Mesenchymal stem cell (in vitro differentiated cells and primary cell): ENCODE data around the gene PLXND1.

Source experiments
- DNase-seq: peaks from one replicate; pipeline ENCODE4 v3.0.0-alpha.2; 2013
- H2AFZ ChIP-seq: one replicate; pipeline ENCODE4 v1.6.1; 2013; ENCODE audit warnings: low read depth, mild to moderate bottlenecking, control low read depth, inconsistent platforms, low read length, moderate library complexity
- H2AK5ac ChIP-seq: 2 replicates; pipeline ENCODE4 v1.6.1; 2013; ENCODE audit warnings: low read length, moderate library complexity, mild to moderate bottlenecking, inconsistent platforms; ENCODE audit not compliant: severe bottlenecking
- H2BK120ac ChIP-seq: one replicate; pipeline ENCODE4 v1.6.1; 2013; ENCODE audit warnings: low read depth, mild to moderate bottlenecking, inconsistent platforms, low read length, moderate library complexity
- H2BK12ac ChIP-seq, 2 experiments: one replicate each; pipeline ENCODE4 v1.6.1; 2013; ENCODE audit warnings: inconsistent platforms in 2 of 2, low read length in 2 of 2, mild to moderate bottlenecking in 2 of 2, moderate library complexity in 2 of 2, control low read depth in 1 of 2
- H2BK15ac ChIP-seq: one replicate; pipeline ENCODE4 v1.6.1; 2013; ENCODE audit warnings: mild to moderate bottlenecking, low read depth, inconsistent platforms; ENCODE audit not compliant: poor library complexity, severe bottlenecking
- H2BK5ac ChIP-seq: 2 replicates; pipeline ENCODE4 v1.6.1; 2013; ENCODE audit warnings: low read depth, mild to moderate bottlenecking, low read length, control low read depth, inconsistent platforms; ENCODE audit not compliant: poor library complexity, severe bottlenecking
- H3K14ac ChIP-seq, 2 experiments: one replicate each; pipeline ENCODE4 v1.6.1; 2013; ENCODE audit warnings: inconsistent platforms in 2 of 2, low read length in 2 of 2, control low read depth in 1 of 2, mild to moderate bottlenecking in 1 of 2, moderate library complexity in 1 of 2
- H3K18ac ChIP-seq, 2 experiments: one replicate each; pipeline ENCODE4 v1.6.1; 2013; ENCODE audit warnings: inconsistent platforms in 2 of 2, low read length in 2 of 2, control low read depth in 1 of 2, low read depth in 1 of 2, mild to moderate bottlenecking in 1 of 2
- H3K23ac ChIP-seq, 2 experiments: one replicate each; pipeline ENCODE4 v1.6.1; 2013; ENCODE audit warnings: inconsistent platforms in 2 of 2, low read length in 2 of 2, mild to moderate bottlenecking in 2 of 2, moderate library complexity in 2 of 2, control low read depth in 1 of 2
- H3K27ac ChIP-seq: 2 replicates; pipeline ENCODE4 v1.5.1; 2013; ENCODE audit warnings: mild to moderate bottlenecking, moderate library complexity, low read length, control low read depth, inconsistent platforms; ENCODE audit not compliant: poor library complexity, severe bottlenecking
- H3K27me3 ChIP-seq, 2 experiments: 2 replicates each; pipeline versions ENCODE4 v1.6.1 to v1.7.0; 2013; ENCODE audit warnings: low read length in 2 of 2, mild to moderate bottlenecking in 2 of 2, moderate library complexity in 2 of 2, control low read depth in 1 of 2, inconsistent platforms in 1 of 2; ENCODE audit not compliant: control insufficient read depth in 1 of 2, insufficient read depth in 1 of 2
- H3K36me3 ChIP-seq, 2 experiments: 2 replicates each; pipeline versions ENCODE4 v1.6.1 to v1.7.0; 2013; ENCODE audit warnings: low read length in 2 of 2, control low read depth in 1 of 2, inconsistent platforms in 1 of 2, low read depth in 1 of 2, mild to moderate bottlenecking in 1 of 2; ENCODE audit not compliant: insufficient read depth in 2 of 2, control insufficient read depth in 1 of 2
- H3K4ac ChIP-seq, 2 experiments: one replicate each; pipeline ENCODE4 v1.6.1; 2013; ENCODE audit warnings: inconsistent platforms in 2 of 2, low read length in 2 of 2, mild to moderate bottlenecking in 2 of 2, moderate library complexity in 2 of 2, control low read depth in 1 of 2, low read depth in 1 of 2
- H3K4me1 ChIP-seq: 2 replicates; pipeline ENCODE4 v1.6.1; 2013; ENCODE audit warnings: low read depth, low read length, control low read depth; ENCODE audit not compliant: control insufficient read depth, insufficient read depth
- H3K4me2 ChIP-seq: 2 replicates; pipeline ENCODE4 v1.6.1; 2013; ENCODE audit warnings: low read length, mild to moderate bottlenecking, inconsistent platforms; ENCODE audit not compliant: poor library complexity, severe bottlenecking
- H3K4me3 ChIP-seq, 2 experiments: 2 replicates each; pipeline versions ENCODE4 v1.5.1 to v1.7.0; 2013; ENCODE audit warnings: low read length in 2 of 2, mild to moderate bottlenecking in 2 of 2, control low read depth in 1 of 2, low read depth in 1 of 2; ENCODE audit not compliant: insufficient read depth in 1 of 2
- H3K79me1 ChIP-seq: replicated peaks from 2 replicates; pipeline ENCODE4 v1.6.1; 2013; ENCODE audit warnings: mild to moderate bottlenecking, control low read depth, low read length, inconsistent platforms; ENCODE audit not compliant: poor library complexity, severe bottlenecking
- H3K9ac ChIP-seq: 2 replicates; pipeline ENCODE4 v1.7.0; 2013; ENCODE audit warnings: mild to moderate bottlenecking, low read length, moderate library complexity
- H3K9me3 ChIP-seq: 2 replicates; pipeline ENCODE4 v1.7.0; 2013; ENCODE audit warnings: mild to moderate bottlenecking, low read length; ENCODE audit not compliant: control insufficient read depth
- H4K8ac ChIP-seq: one replicate; pipeline ENCODE4 v1.6.1; 2013; ENCODE audit warnings: inconsistent platforms, mild to moderate bottlenecking, low read length, moderate library complexity
- H4K91ac ChIP-seq: one replicate; pipeline ENCODE4 v1.6.1; 2013; ENCODE audit warnings: mild to moderate bottlenecking, low read length, inconsistent platforms
- WGBS: methylation state at CpG from one replicate; pipeline ENCODE4 v1.1.7; 2013; ENCODE audit warnings: mixed read lengths; 5-methylcytosine and 5-hydroxymethylcytosine counted together

The PLXND1 gene

DNA sequence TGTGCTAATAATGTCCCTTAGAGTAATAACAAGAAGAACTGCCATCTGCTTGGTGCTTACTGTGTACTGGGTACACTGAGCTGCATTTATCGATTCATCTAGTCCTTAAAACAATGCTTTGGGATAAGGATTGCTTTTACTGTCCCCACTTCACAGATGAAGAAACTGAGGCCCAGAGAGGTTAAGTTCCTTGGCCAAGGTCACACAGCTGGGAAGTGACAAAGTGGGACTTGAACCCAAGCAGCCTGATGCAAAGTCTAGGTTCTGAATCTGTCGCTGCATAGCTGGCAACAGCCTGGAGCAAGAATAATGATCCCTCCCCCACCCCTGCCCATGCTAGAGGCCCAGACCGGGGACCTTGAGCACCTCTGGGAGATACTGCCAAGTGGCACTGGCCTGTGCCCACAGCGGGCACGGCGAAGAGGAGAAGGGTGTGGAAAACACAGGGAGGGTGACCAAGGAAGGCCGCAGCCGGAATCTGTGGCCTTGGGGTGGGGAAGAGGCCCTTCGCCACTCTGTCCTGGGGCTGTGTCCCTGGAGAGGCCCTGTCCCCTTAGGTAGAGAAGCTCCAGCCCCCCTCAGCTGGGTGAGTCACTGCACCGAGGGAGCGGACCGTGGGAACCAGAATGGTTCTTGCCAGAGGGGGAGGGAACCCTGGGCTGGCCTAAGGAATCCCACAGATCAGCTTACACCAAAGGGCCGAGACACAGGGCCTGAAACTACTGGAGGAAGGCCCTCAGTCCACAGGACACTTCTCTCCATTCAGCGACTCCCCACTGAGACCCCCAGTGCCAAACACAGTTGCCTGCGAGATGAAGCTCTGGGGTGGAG is 3.5 kb downstream of the PLXND1 start:
- Histone ChIP-seq H3K18ac (peak overlapping the region; percentile 87 to 93), H2BK5ac (no peak overlapping the region), H2AK5ac (peak overlapping the region; percentile 66), H3K9ac (peak overlapping the region; percentile 74), H4K91ac (peak overlapping the region; percentile 94), H2BK15ac (peak overlapping the region; percentile 90), H3K79me1 (no peaks in the 10 kb centered on the region), H2BK12ac (peak overlapping the region; percentile 91 to 99), H3K36me3 (peaks cover 0 to 21% of the 10 kb centered on the region in 2 experiments), H4K8ac (peak overlapping the region; percentile 84), H2BK120ac (peak overlapping the region; percentile 86), H2AFZ (no peak overlapping the region), H3K4me1 (peaks cover 76% of the 10 kb centered on the region), H3K14ac (peak overlapping the region in 1 of 2 experiments; percentile 64), H3K4me2 (peak overlapping the region; percentile 78), H3K4ac (peak overlapping the region; percentile 84 to 97), H3K27ac (peak overlapping the region; percentile 38), H3K27me3 (no peaks in the 10 kb centered on the region), H3K9me3 (no peaks in the 10 kb centered on the region), H3K23ac (no peak overlapping the region), H3K4me3 (peak overlapping the region in 1 of 2 experiments; percentile 85)
- WGBS, result 34% methylated on average over 13 of the region's 15 CpGs
- DNase-seq, result peak; percentile 99

- Histone ChIP-seq H2AFZ (no peak overlapping the region), H3K23ac (peak overlapping the region in 1 of 2 experiments; percentile 75), H3K9me3 (no peaks in the 10 kb centered on the region), H2BK15ac (peak overlapping the region; percentile 32), H3K27me3 (no peaks in the 10 kb centered on the region), H3K4ac (peak overlapping the region; percentile 20 to 43), H3K27ac (no peak overlapping the region), H3K36me3 (peaks cover 0 to 24% of the 10 kb centered on the region in 2 experiments), H3K4me3 (peak overlapping the region in 1 of 2 experiments; percentile 85), H4K91ac (peak overlapping the region; percentile 7), H2AK5ac (peak overlapping the region; percentile 90), H3K4me2 (no peak overlapping the region), H2BK5ac (no peak overlapping the region), H3K18ac (peak overlapping the region; percentile 17 to 82), H3K9ac (peak overlapping the region; percentile 74), H3K14ac (peak overlapping the region in 1 of 2 experiments; percentile 91), H2BK120ac (peak overlapping the region; percentile 3), H2BK12ac (peak overlapping the region; percentile 44 to 99), H3K79me1 (no peaks in the 10 kb centered on the region), H4K8ac (peak overlapping the region; percentile 47), H3K4me1 (peaks cover 76% of the 10 kb centered on the region)
- no peak for DNase-seq
- WGBS, result 82% methylated on average over 11 of the region's 11 CpGs
Observed at GRCh38 chr3:129602309-129602708, 4.2 kb downstream of the PLXND1 start.

DNA sequence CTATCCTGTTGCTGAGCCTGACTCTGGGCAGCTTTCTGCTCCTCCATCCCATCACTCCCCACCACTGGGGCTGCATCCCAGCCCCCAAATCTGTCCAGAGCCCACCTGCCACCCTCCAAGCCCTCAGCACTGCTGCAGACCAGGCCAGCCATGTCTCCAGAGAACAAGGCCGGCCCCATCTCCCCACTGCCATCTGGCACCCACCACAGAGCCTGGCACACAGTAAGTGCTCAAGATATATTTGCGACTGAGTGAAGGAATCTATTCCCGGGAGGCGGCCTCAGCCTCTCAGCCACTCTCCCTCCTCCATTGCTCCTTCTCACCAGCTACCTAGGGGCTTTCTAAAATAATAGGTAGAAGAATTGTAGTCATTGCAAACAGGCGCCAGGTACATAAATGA is 4.8 kb downstream of the PLXND1 start:
- no peak overlapping the region for H3K4ac ChIP-seq

DNA sequence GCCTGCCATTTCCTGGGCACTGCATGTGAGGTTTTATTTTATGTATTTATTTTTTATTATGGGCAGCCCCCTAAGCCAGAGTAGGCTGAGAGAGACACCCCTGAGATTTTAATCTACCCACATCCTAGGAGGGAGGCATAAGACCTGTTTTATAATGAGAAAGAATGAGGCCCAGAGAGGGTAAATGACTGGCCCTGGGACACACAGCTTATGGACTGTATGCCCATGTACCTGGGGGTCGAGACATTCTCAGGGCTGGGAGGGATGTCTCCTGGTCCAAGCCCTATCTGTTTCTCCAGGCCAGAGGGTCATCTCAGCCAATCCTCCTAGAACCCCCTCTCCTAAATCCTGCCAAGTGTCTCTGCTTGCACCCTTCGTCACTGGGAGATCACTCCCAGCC is 6.1 kb downstream of the PLXND1 start:
- H2BK12ac ChIP-seq, result peak overlapping the region in 1 of 2 experiments; percentile 82
- H3K4ac ChIP-seq, result no peak overlapping the region
- H3K4me1 ChIP-seq, result peaks cover 84% of the 10 kb centered on the region
- H3K23ac ChIP-seq, result no peak overlapping the region
- H3K4me2 ChIP-seq, result no peak overlapping the region
- DNase-seq, result no peak
- H3K27me3 ChIP-seq, result no peaks in the 10 kb centered on the region
- H4K91ac ChIP-seq, result no peak overlapping the region
- H4K8ac ChIP-seq, result no peak overlapping the region
- no peak overlapping the region for H3K4me3 ChIP-seq
- H3K27ac ChIP-seq, result peak overlapping the region; percentile 81
- H2BK120ac ChIP-seq, result peak overlapping the region; percentile 50
- no peak overlapping the region for H2AFZ ChIP-seq
- H2BK5ac ChIP-seq, result no peak overlapping the region
- peak overlapping the region; percentile 75 for H2AK5ac ChIP-seq
- peak overlapping the region in 1 of 2 experiments; percentile 97 for H3K18ac ChIP-seq
- H3K79me1 ChIP-seq, result no peaks in the 10 kb centered on the region
- H3K36me3 ChIP-seq, result peaks cover 0 to 28% of the 10 kb centered on the region in 2 experiments
- H3K9ac ChIP-seq, result peak overlapping the region; percentile 66
- H3K9me3 ChIP-seq, result no peaks in the 10 kb centered on the region
- H2BK15ac ChIP-seq, result peak overlapping the region; percentile 75
- 94% methylated on average over 2 of the region's 2 CpGs for WGBS
- H3K14ac ChIP-seq, result peak overlapping the region in 1 of 2 experiments; percentile 44

More for the DNA sequence above, 4.8 kb downstream of the PLXND1 start:
- H3K4me2 ChIP-seq, result no peak overlapping the region
- H2BK15ac ChIP-seq, result peak overlapping the region; percentile 31
- peak overlapping the region; percentile 3 for H2BK120ac ChIP-seq
- H3K9me3 ChIP-seq, result no peaks in the 10 kb centered on the region
- H3K14ac ChIP-seq, result no peak overlapping the region
- no peaks in the 10 kb centered on the region for H3K79me1 ChIP-seq
- WGBS, result 89% methylated on average over 5 of the region's 5 CpGs
- no peaks in the 10 kb centered on the region for H3K27me3 ChIP-seq
- peak overlapping the region; percentile 37 to 44 for H2BK12ac ChIP-seq
- no peak overlapping the region for H3K27ac ChIP-seq
- H3K4me3 ChIP-seq, result no peak overlapping the region
- peak overlapping the region in 1 of 2 experiments; percentile 5 for H3K18ac ChIP-seq
- no peak overlapping the region for H3K9ac ChIP-seq
- no peak overlapping the region for H2AFZ ChIP-seq
- H4K8ac ChIP-seq, result no peak overlapping the region
- DNase-seq, result no peak
- peak overlapping the region; percentile 47 for H2AK5ac ChIP-seq
- peak overlapping the region; percentile 70 for H4K91ac ChIP-seq
- peaks cover 0 to 24% of the 10 kb centered on the region in 2 experiments for H3K36me3 ChIP-seq
- no peak overlapping the region for H2BK5ac ChIP-seq
- H3K23ac ChIP-seq, result no peak overlapping the region
- peaks cover 79% of the 10 kb centered on the region for H3K4me1 ChIP-seq
